ENCODE measurements around the gene TKTL1.

TKTL1 gene

GRCh38 chrX:154379569-154379951 lies 84.0 kb downstream of the TKTL1 start:
- no peak for DNase-seq
